K562 treated with DMSO at 1 percent for 12 hours (cell line): Measurements from ENCODE around the gene NDUFV3. TPM values are rescaled to one million over a fixed set of nuclear protein-coding genes. Genes with fewer than 3 reads are reported as not detected.

Experiments
- total RNA-seq: library from RNA; unstranded; fragments of 300-600 nt; gene quantifications from 2 replicates; pipeline ENCODE4 v1.2.3, GENCODE V29; 2022; ENCODE audit not compliant: insufficient read depth

NDUFV3 gene
- total RNA-seq, result 34.5 and 58.7 TPM in 2 replicates

GRCh38 chr21:42892931-42893755, at the start of gene NDUFV3:
TSS of gene NDUFV3 (plus strand) at chr21:42893309. CDS start at chr21:42893334, 25 bp downstream.

GRCh38 chr21:42878993-42879787, 13.9 kb upstream of the NDUFV3 start, which contains the start of gene WDR4:
TSS of gene WDR4 (minus strand) at chr21:42879539. CDS start at chr21:42879495, 44 bp downstream.

GRCh38 chr21:42925114-42925926, 32.2 kb downstream of the NDUFV3 start, which contains the start of gene ERVH48-1:
TSS of gene ERVH48-1 (minus strand) at chr21:42925630. CDS start at chr21:42919006, 6,624 bp downstream.

Other genes starting within 250 kb of the NDUFV3 start
- gene PDE9A, start 239.7 kb upstream of the NDUFV3 start, total RNA-seq, result not detected in 2 replicates
- gene WDR4, start 13.8 kb upstream of the NDUFV3 start, total RNA-seq, result 12.6 and 14.6 TPM in 2 replicates
- 0.43 TPM in 1 of 2 replicates, not detected in the other for gene ERVH48-1, start 32.3 kb downstream of the NDUFV3 start, total RNA-seq
- gene PKNOX1, start 81.3 kb downstream of the NDUFV3 start, total RNA-seq, result 3.9 and 7.3 TPM in 2 replicates
- 185 and 242 TPM in 2 replicates for gene CBS, start 182.5 kb downstream of the NDUFV3 start, total RNA-seq
- 73.8 and 93.8 TPM in 2 replicates for gene U2AF1, start 214.3 kb downstream of the NDUFV3 start, total RNA-seq